B cell (primary cell): ENCODE measurements around the gene LRRC32. TPM values are rescaled to one million over a fixed set of nuclear protein-coding genes. Genes with fewer than 3 reads are reported as not detected.

Experiments used
- ATAC-seq: fragments of 200-7000 bp; cut with Tn5 transposase; one replicate; pipeline ENCODE4 v1.10.0; 2021; ENCODE audit warnings: low read depth, mild to moderate bottlenecking, moderate number of reproducible peaks, moderate library complexity
- CTCF ChIA-PET: fragments of 350-600 bp; sonication (Branson Sonifier 250); formaldehyde crosslinking; loops from one replicate; lab custom pipeline; 2021; ENCODE audit warnings: antibody characterized with exemption, inconsistent platforms; lab: Charles Lee
- POLR2A ChIA-PET: fragments of 350-600 bp; sonication (Branson Sonifier 250); formaldehyde crosslinking; loops from one replicate; lab custom pipeline; 2021; ENCODE audit warnings: antibody characterized with exemption; lab: Charles Lee
- DNase-seq: peaks from one replicate; pipeline ENCODE4 v3.0.0; 2013
- H2AFZ ChIP-seq: 2 replicates; pipeline ENCODE4 v1.6.1; 2012; ENCODE audit warnings: mild to moderate bottlenecking, low read depth, low read length; ENCODE audit not compliant: insufficient read depth, poor library complexity, severe bottlenecking
- H3K27ac ChIP-seq, 2 donors: 1 replicate in 1 of 2; 2 replicates in 1 of 2; pipeline ENCODE4 v1.5.1; 2012 to 2013; ENCODE audit warnings: low read length in 2 of 2, mild to moderate bottlenecking in 2 of 2, moderate library complexity in 1 of 2
- H3K27me3 ChIP-seq, 4 experiments: fragments of 200-600 bp in 1 of 4; sonication (generic) in 1 of 4; replicated peaks in 1 of 4; 1 replicate in 2 of 4; 2 replicates in 2 of 4; pipeline versions ENCODE4 v1.6.1 to v1.7.0; 2013 to 2016; ENCODE audit warnings: low read length in 3 of 4, mild to moderate bottlenecking in 2 of 4, mixed read lengths in 1 of 4, moderate library complexity in 1 of 4; ENCODE audit not compliant: insufficient read depth in 4 of 4, control insufficient read depth in 3 of 4; ENCODE audit errors: control extremely low read depth in 1 of 4
- H3K36me3 ChIP-seq, 2 experiments: replicated peaks in 1 of 2; 1 replicate in 1 of 2; 2 replicates in 1 of 2; pipeline versions ENCODE4 v1.6.1 to v1.7.1; 2013; ENCODE audit warnings: low read length in 1 of 2; ENCODE audit not compliant: insufficient read depth in 2 of 2, control insufficient read depth in 1 of 2; ENCODE audit errors: control extremely low read depth in 1 of 2, extremely low read depth in 1 of 2
- H3K4me1 ChIP-seq, 2 donors: fragments of 200-600 bp in 1 of 2; sonication (generic) in 1 of 2; 1 replicate in 1 of 2; 2 replicates in 1 of 2; pipeline versions ENCODE4 v1.5.1 to v1.6.1; 2013 to 2017; ENCODE audit warnings: low read length in 2 of 2; ENCODE audit not compliant: control insufficient read depth in 2 of 2, insufficient read depth in 2 of 2
- H3K4me2 ChIP-seq: replicated peaks from 2 replicates; pipeline ENCODE3; 2012; ENCODE audit warnings: mild to moderate bottlenecking, low read depth, low read length; ENCODE audit not compliant: poor library complexity, severe bottlenecking
- H3K4me3 ChIP-seq, 5 experiments: fragments of 200-600 bp in 1 of 5; sonication (generic) in 1 of 5; 1 replicate in 3 of 5; 2 replicates in 2 of 5; pipeline versions ENCODE4 v1.5.1 to v1.7.0; 2011 to 2016; ENCODE audit warnings: low read length in 4 of 5, mild to moderate bottlenecking in 4 of 5, low read depth in 2 of 5, control low read depth in 1 of 5, moderate library complexity in 1 of 5; ENCODE audit not compliant: insufficient read depth in 1 of 5; ENCODE audit errors: control extremely low read depth in 1 of 5, extremely low read depth in 1 of 5
- H3K79me2 ChIP-seq: fragments of 200-600 bp; sonication (generic); one replicate; pipeline ENCODE4 v1.6.0; 2016; ENCODE audit warnings: low read length; ENCODE audit not compliant: control insufficient read depth, insufficient read depth
- H3K9ac ChIP-seq: fragments of 200-600 bp; sonication (generic); 2 replicates; pipeline ENCODE4 v1.6.1; 2017; ENCODE audit warnings: mild to moderate bottlenecking, low read length, moderate library complexity
- H3K9me3 ChIP-seq, 3 donors: one replicate each; pipeline versions ENCODE4 v1.6.1 to v1.7.1; 2013; ENCODE audit warnings: low read length in 2 of 3; ENCODE audit not compliant: control insufficient read depth in 2 of 3, insufficient read depth in 1 of 3; ENCODE audit errors: control extremely low read depth in 1 of 3
- H4K20me1 ChIP-seq: 2 replicates; pipeline ENCODE4 v1.6.0; 2012; ENCODE audit warnings: mild to moderate bottlenecking, low read length; ENCODE audit not compliant: insufficient read depth, control insufficient read depth, poor library complexity, severe bottlenecking
- H3K27ac Mint-ChIP-seq: one replicate; pipeline ENCODE4 v1.8.0; 2021; ENCODE audit warnings: mixed read lengths
- H3K27me3 Mint-ChIP-seq: one replicate; pipeline ENCODE4 v1.8.0; 2021; ENCODE audit warnings: mixed read lengths
- H3K4me1 Mint-ChIP-seq: one replicate; pipeline ENCODE4 v1.8.0; 2021; ENCODE audit warnings: mixed read lengths
- H3K4me3 Mint-ChIP-seq: one replicate; pipeline ENCODE4 v1.8.0; 2021; ENCODE audit warnings: mixed read lengths
- H3K9me3 Mint-ChIP-seq: one replicate; pipeline ENCODE4 v1.8.0; 2022; ENCODE audit warnings: mixed read lengths; ENCODE audit not compliant: insufficient read depth
- CTCF ChIP-seq: fragments of 200-600 bp; IDR thresholded peaks from one replicate; pipeline ENCODE4 v1.8.0; 2022; ENCODE audit warnings: antibody characterized with exemption, mild to moderate bottlenecking
- EZH2 ChIP-seq: IDR thresholded peaks from 2 replicates; pipeline ENCODE4 v1.6.1; 2012; ENCODE audit warnings: borderline replicate concordance, low read depth, mild to moderate bottlenecking, moderate library complexity, low read length; ENCODE audit not compliant: insufficient read depth, poor library complexity, severe bottlenecking
- WGBS: methylation state at CpG from one replicate; pipeline ENCODE4 v1.1.5; 2013; ENCODE audit warnings: missing lambda C conversion rate; ENCODE audit not compliant: insufficient coverage; 5-methylcytosine and 5-hydroxymethylcytosine counted together
- intact Hi-C: fragments of 100-400 bp; cut with micrococcal nuclease; formaldehyde crosslinking; loops from one replicate; pipeline ENCODE4 v1.10.0; 2022
- polyA plus RNA-seq: library from polyadenylated mRNA; depleted of rRNA; stranded (reverse); fragments of >200 nt; gene quantifications from 2 replicates; pipeline ENCODE4 v1.2.3, GENCODE V29; 2012
- total RNA-seq, 2 donors: library from RNA; stranded (reverse); fragments of 120-200 nt in 1 of 2; gene quantifications; 1 replicate in 1 of 2; 2 replicates in 1 of 2; pipeline versions ENCODE4 v1.2.3 to v1.2.4, GENCODE V29; 2013 to 2022

The LRRC32 gene
- total and polyA plus RNA-seq, 2 donors (not counting 1 experiment from before 2014, with no cell fraction given): 0.60 to 1.4 TPM

- no peak for TF ChIP-seq EZH2
- no peak for TF ChIP-seq CTCF
- H3K9me3 Mint-ChIP-seq: no peaks in the 10 kb centered on the region
- Histone ChIP-seq H3K9ac (no peak overlapping the region), H3K36me3 (no peaks in the 10 kb centered on the region), H3K9me3 (peaks cover 0 to 4% (median 0%) of the 10 kb centered on the region in 3 donors), H3K4me2 (no peak overlapping the region), H3K4me1 (peaks cover 4 to 6% of the 10 kb centered on the region in 2 donors), H3K27ac (no peak overlapping the region), H3K4me3 (no peak overlapping the region), H2AFZ (no peak overlapping the region), H3K79me2 (no peaks in the 10 kb centered on the region), H3K27me3 (peaks cover 0 to 9% (median 0%) of the 10 kb centered on the region in 4 experiments), H4K20me1 (no peaks in the 10 kb centered on the region)
- ATAC-seq: no peak
- H3K4me1 Mint-ChIP-seq: peaks cover 7% of the 10 kb centered on the region
- intact Hi-C loops: no loop called here
- no peak for DNase-seq
- H3K27me3 Mint-ChIP-seq: peaks cover 21% of the 10 kb centered on the region
- POLR2A ChIA-PET: no interaction called here
- no peak overlapping the region for H3K27ac Mint-ChIP-seq
- no peak overlapping the region for H3K4me3 Mint-ChIP-seq
- WGBS: no CpG with 5 or more reads among the region's 1 CpG
- CTCF ChIA-PET: interaction anchor here (1.2 to 2.1 kb wide), 2 partner anchors 10 to 31 kb away, joined by 3 to 8 read pairs; no protein-coding TSS in a partner anchor
Observed at GRCh38 chr11:76691655-76692054, 21.1 kb upstream of the LRRC32 start.

- peaks cover 24% of the 10 kb centered on the region for H3K27me3 Mint-ChIP-seq
- no peaks in the 10 kb centered on the region for H3K36me3 ChIP-seq
- ChIA-PET POLR2A (no interaction called here), CTCF (interaction anchor here (2.1 kb wide), 1 partner anchor 9 kb away, joined by 8 read pairs; no protein-coding TSS in a partner anchor)
- H3K9me3 ChIP-seq: peaks cover 0 to 4% (median 0%) of the 10 kb centered on the region in 3 donors
- ATAC-seq: no peak
- intact Hi-C loops: no loop called here
- H3K4me3 Mint-ChIP-seq: no peak overlapping the region
- H3K4me1 ChIP-seq: peaks cover 11 to 15% of the 10 kb centered on the region in 2 donors
- H3K9me3 Mint-ChIP-seq: no peaks in the 10 kb centered on the region
- no peak overlapping the region for H3K4me2 ChIP-seq
- H3K27ac Mint-ChIP-seq: no peak overlapping the region
- no peak for DNase-seq
- H3K4me3 ChIP-seq: no peak overlapping the region
- H3K9ac ChIP-seq: no peak overlapping the region
- no peak for TF ChIP-seq CTCF
- no peak for TF ChIP-seq EZH2
- peaks cover 0 to 13% (median 0%) of the 10 kb centered on the region in 4 experiments for H3K27me3 ChIP-seq
- H3K27ac ChIP-seq: no peak overlapping the region
- 80% methylated on average over 2 of the region's 3 CpGs for WGBS
- no peak overlapping the region for H2AFZ ChIP-seq
- peaks cover 16% of the 10 kb centered on the region for H3K4me1 Mint-ChIP-seq
- H4K20me1 ChIP-seq: no peaks in the 10 kb centered on the region
- no peaks in the 10 kb centered on the region for H3K79me2 ChIP-seq
Observed at GRCh38 chr11:76690736-76691135, 20.2 kb upstream of the LRRC32 start.
